WTC11 (cell line): ENCODE measurements around the gene FRG2.
"Not testable (repeated sequence)": the region's sequence is repeated elsewhere in the genome, so short reads cannot be mapped to it uniquely, and the experiment has no call there.

Experiments
- CREM ChIP-seq: sonication (generic); formaldehyde crosslinking; IDR thresholded peaks from 2 replicates; pipeline ENCODE4 v1.8.1; 2022; ENCODE audit warnings: mild to moderate bottlenecking, missing genetic modification reagents, moderate library complexity
- CTCF ChIP-seq: fragments of 200-600 bp; IDR thresholded peaks from 2 replicates; pipeline ENCODE4 v1.8.0; 2022; ENCODE audit warnings: antibody characterized with exemption
- ELF4 ChIP-seq: sonication (generic); formaldehyde crosslinking; IDR thresholded peaks from 2 replicates; pipeline ENCODE4 v1.8.1; 2022; ENCODE audit warnings: low read depth, mild to moderate bottlenecking, moderate library complexity, missing genetic modification reagents
- KAT7 ChIP-seq: sonication (generic); formaldehyde crosslinking; IDR thresholded peaks from 2 replicates; pipeline ENCODE4 v1.8.1; 2023; ENCODE audit warnings: missing genetic modification reagents, mild to moderate bottlenecking, borderline replicate concordance
- SMAD3 ChIP-seq: sonication (generic); formaldehyde crosslinking; IDR thresholded peaks from 2 replicates; pipeline ENCODE4 v1.8.0; 2022; ENCODE audit warnings: missing genetic modification reagents, mild to moderate bottlenecking, borderline replicate concordance
- TCF7 ChIP-seq: sonication (generic); formaldehyde crosslinking; IDR thresholded peaks from 2 replicates; pipeline ENCODE4 v1.8.0; 2022; ENCODE audit warnings: mild to moderate bottlenecking, low read depth, missing genetic modification reagents, moderate library complexity
- USF2 ChIP-seq: sonication (generic); formaldehyde crosslinking; IDR thresholded peaks from 2 replicates; pipeline ENCODE4 v1.8.1; 2023; ENCODE audit warnings: mild to moderate bottlenecking, missing genetic modification reagents, moderate library complexity
- ZNF138 ChIP-seq: sonication (generic); formaldehyde crosslinking; conservative IDR thresholded peaks from 2 replicates; pipeline ENCODE4 v1.8.1; 2022; ENCODE audit warnings: mild to moderate bottlenecking, moderate library complexity, missing genetic modification reagents
- TF ChIP-seq, protein P1 (sequence below): sonication (generic); formaldehyde crosslinking; IDR thresholded peaks from 2 replicates; pipeline ENCODE4 v1.8.1; 2023; ENCODE audit warnings: mild to moderate bottlenecking, missing genetic modification reagents
- TF ChIP-seq, protein P2 (sequence below): sonication (generic); formaldehyde crosslinking; IDR thresholded peaks from 2 replicates; pipeline ENCODE4 v1.8.0; 2022; ENCODE audit warnings: missing genetic modification reagents

DNA sequence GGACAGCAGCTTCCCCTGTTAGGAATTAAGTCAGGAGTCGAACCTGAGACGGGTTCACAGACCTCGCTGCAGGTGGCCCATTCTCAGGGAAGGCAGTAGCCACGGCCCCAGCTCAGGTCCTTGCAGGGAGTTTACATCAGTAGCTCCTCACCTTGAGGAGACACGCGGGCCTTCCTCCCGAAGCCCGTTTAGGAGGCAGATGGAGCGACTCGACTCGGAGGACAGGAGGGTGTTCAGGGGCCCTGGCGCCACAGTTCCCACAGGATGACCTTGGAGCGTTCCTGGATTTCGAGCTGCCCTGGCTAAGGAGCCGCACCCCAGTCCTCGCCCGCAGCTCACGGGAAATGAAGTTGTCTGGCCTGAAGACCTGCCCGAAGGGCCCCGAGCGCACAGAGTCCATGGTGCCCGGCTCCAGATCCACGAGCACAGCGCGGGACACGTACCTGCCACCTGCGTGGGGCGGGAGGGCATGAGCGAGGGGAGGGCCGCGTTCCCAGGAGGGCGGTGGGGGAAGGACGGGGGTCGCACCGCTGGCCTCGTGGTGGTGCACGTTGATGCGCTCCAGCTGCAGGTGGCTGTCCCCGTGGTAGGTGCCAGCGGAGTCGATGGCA, 43.0 kb downstream of the FRG2 start:
- TF ChIP-seq, protein P1, sequence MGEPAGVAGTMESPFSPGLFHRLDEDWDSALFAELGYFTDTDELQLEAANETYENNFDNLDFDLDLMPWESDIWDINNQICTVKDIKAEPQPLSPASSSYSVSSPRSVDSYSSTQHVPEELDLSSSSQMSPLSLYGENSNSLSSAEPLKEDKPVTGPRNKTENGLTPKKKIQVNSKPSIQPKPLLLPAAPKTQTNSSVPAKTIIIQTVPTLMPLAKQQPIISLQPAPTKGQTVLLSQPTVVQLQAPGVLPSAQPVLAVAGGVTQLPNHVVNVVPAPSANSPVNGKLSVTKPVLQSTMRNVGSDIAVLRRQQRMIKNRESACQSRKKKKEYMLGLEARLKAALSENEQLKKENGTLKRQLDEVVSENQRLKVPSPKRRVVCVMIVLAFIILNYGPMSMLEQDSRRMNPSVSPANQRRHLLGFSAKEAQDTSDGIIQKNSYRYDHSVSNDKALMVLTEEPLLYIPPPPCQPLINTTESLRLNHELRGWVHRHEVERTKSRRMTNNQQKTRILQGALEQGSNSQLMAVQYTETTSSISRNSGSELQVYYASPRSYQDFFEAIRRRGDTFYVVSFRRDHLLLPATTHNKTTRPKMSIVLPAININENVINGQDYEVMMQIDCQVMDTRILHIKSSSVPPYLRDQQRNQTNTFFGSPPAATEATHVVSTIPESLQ (CRISPR knock-in tag) = not testable (repeated sequence)
- TF ChIP-seq USF2 (CRISPR knock-in tag); CREM; ZNF138; SMAD3; CTCF; ELF4 (CRISPR knock-in tag); KAT7 (CRISPR knock-in tag); TCF7 (CRISPR knock-in tag): not testable (repeated sequence)
- TF ChIP-seq, protein P2, sequence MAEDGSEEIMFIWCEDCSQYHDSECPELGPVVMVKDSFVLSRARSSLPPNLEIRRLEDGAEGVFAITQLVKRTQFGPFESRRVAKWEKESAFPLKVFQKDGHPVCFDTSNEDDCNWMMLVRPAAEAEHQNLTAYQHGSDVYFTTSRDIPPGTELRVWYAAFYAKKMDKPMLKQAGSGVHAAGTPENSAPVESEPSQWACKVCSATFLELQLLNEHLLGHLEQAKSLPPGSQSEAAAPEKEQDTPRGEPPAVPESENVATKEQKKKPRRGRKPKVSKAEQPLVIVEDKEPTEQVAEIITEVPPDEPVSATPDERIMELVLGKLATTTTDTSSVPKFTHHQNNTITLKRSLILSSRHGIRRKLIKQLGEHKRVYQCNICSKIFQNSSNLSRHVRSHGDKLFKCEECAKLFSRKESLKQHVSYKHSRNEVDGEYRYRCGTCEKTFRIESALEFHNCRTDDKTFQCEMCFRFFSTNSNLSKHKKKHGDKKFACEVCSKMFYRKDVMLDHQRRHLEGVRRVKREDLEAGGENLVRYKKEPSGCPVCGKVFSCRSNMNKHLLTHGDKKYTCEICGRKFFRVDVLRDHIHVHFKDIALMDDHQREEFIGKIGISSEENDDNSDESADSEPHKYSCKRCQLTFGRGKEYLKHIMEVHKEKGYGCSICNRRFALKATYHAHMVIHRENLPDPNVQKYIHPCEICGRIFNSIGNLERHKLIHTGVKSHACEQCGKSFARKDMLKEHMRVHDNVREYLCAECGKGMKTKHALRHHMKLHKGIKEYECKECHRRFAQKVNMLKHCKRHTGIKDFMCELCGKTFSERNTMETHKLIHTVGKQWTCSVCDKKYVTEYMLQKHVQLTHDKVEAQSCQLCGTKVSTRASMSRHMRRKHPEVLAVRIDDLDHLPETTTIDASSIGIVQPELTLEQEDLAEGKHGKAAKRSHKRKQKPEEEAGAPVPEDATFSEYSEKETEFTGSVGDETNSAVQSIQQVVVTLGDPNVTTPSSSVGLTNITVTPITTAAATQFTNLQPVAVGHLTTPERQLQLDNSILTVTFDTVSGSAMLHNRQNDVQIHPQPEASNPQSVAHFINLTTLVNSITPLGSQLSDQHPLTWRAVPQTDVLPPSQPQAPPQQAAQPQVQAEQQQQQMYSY (CRISPR knock-in tag) = not testable (repeated sequence)
